GM12878 (cell line): Measurements from ENCODE around the gene CCDC9B. TPM values are rescaled to one million over a fixed set of nuclear protein-coding genes. Genes with fewer than 3 reads are reported as not detected.

Source experiments
- ATAC-seq: fragments of 200-7000 bp; cut with Tn5 transposase; 3 replicates; pipeline ENCODE4 v1.9.1; 2020; ENCODE audit warnings: mild to moderate bottlenecking, moderate library complexity
- BruUV-seq: library from RNA; stranded (reverse); fragments of 400-500 nt; replicated peaks from 2 replicates; lab custom pipeline; 2021; lab: Mats Ljungman, UMichigan
- CTCF ChIA-PET: fragments of 300-600 bp; sonication (Branson Sonifier 250); formaldehyde crosslinking; extraction: SDS; loops from one replicate; lab custom pipeline; 2021; ENCODE audit warnings: inconsistent platforms; lab: Yijun Ruan, JAX
- POLR2A ChIA-PET: fragments of 350-600 bp; formaldehyde crosslinking; extraction: SDS; loops from one replicate; lab custom pipeline; 2021; ENCODE audit warnings: inconsistent platforms; lab: Charles Lee
- RAD21 ChIA-PET: fragments of 300-600 bp; sonication (Branson Sonifier 250); formaldehyde crosslinking; loops from one replicate; lab custom pipeline; 2023; ENCODE audit warnings: antibody characterized with exemption; ENCODE audit not compliant: unreplicated experiment; lab: Charles Lee
- SMC1A ChIA-PET: fragments of 300-600 bp; sonication (Branson Sonifier 250); formaldehyde crosslinking; loops from one replicate; lab custom pipeline; 2023; ENCODE audit not compliant: unreplicated experiment, uncharacterized antibody; lab: Charles Lee
- DNase-seq: peaks from one replicate; pipeline ENCODE4 v3.0.0-alpha.2; 2011; ENCODE audit warnings: low read depth, low spot score
- FAIRE-seq: peaks from 3 replicates; lab custom pipeline; 2011; peaks lifted over from hg19 to GRCh38; lab: Jason Lieb, UNC
- H2AFZ ChIP-seq: 2 replicates; pipeline ENCODE4 v1.6.0; 2011; ENCODE audit warnings: low read depth, low read length, control low read depth; ENCODE audit not compliant: control insufficient read depth
- H3K27ac ChIP-seq: 2 replicates; pipeline ENCODE4 v1.5.1; 2011; ENCODE audit warnings: control low read depth; ENCODE audit not compliant: control insufficient read depth, insufficient read depth
- H3K27me3 ChIP-seq, 2 experiments: replicated peaks in 1 of 2; 2 replicates each; pipeline versions ENCODE4 v1.6.0 to v1.6.1; 2011; ENCODE audit warnings: low read length in 1 of 2; ENCODE audit not compliant: control insufficient read depth in 2 of 2, insufficient read depth in 2 of 2
- H3K36me3 ChIP-seq, 2 experiments: 2 replicates each; pipeline ENCODE4 v1.5.1; 2011; ENCODE audit warnings: low read length in 1 of 2; ENCODE audit not compliant: control insufficient read depth in 2 of 2, insufficient read depth in 2 of 2
- H3K4me1 ChIP-seq: 2 replicates; pipeline ENCODE4 v1.6.1; 2011; ENCODE audit warnings: mild to moderate bottlenecking, low read length, moderate library complexity, mixed read lengths; ENCODE audit not compliant: control insufficient read depth, insufficient read depth
- H3K4me2 ChIP-seq: 2 replicates; pipeline ENCODE4 v1.6.0; 2011; ENCODE audit warnings: control low read depth; ENCODE audit not compliant: control insufficient read depth, insufficient read depth
- H3K4me3 ChIP-seq: fragments of 200-600 bp; sonication (generic); 2 replicates; pipeline ENCODE4 v1.5.1; 2016
- H3K79me2 ChIP-seq: 2 replicates; pipeline ENCODE4 v1.6.0; 2011; ENCODE audit warnings: low read length; ENCODE audit not compliant: control insufficient read depth, insufficient read depth
- H3K9ac ChIP-seq: 2 replicates; pipeline ENCODE4 v1.8.0; 2011; ENCODE audit warnings: low read length, control low read depth, mixed read lengths; ENCODE audit not compliant: control insufficient read depth, insufficient read depth
- H3K9me3 ChIP-seq: replicated peaks from 3 replicates; pipeline ENCODE4 v1.5.1; 2011; ENCODE audit warnings: mild to moderate bottlenecking, low read length; ENCODE audit not compliant: control insufficient read depth, insufficient read depth
- H4K20me1 ChIP-seq: 2 replicates; pipeline ENCODE4 v1.6.0; 2011; ENCODE audit not compliant: control insufficient read depth, insufficient read depth
- ETV6 ChIP-seq, 2 experiments: fragments of 450-650 bp in 1 of 2; IDR thresholded peaks in 1 of 2; conservative IDR thresholded peaks in 1 of 2; 2 replicates each; pipeline ENCODE4 v1.6.1; 2014; ENCODE audit warnings: antibody characterized with exemption in 1 of 2, borderline replicate concordance in 1 of 2, low read depth in 1 of 2, mild to moderate bottlenecking in 1 of 2, moderate library complexity in 1 of 2
- IKZF2 ChIP-seq, 2 experiments: fragments of 450-650 bp; IDR thresholded peaks; 2 replicates each; pipeline ENCODE4 v1.6.1; 2017; ENCODE audit warnings: mild to moderate bottlenecking in 2 of 2, moderate library complexity in 2 of 2
- POLR2A ChIP-seq: IDR thresholded peaks from 2 replicates; pipeline ENCODE4 v1.6.1; 2011; ENCODE audit warnings: low read depth, mild to moderate bottlenecking, low read length
- POLR2AphosphoS5 ChIP-seq: IDR thresholded peaks from 2 replicates; pipeline ENCODE4 v1.6.1; 2011; ENCODE audit warnings: mild to moderate bottlenecking, low read length, inconsistent platforms
- ZNF24 ChIP-seq: fragments of 450-650 bp; IDR thresholded peaks from 2 replicates; pipeline ENCODE4 v1.6.1; 2017; ENCODE audit warnings: antibody characterized with exemption, mild to moderate bottlenecking
- WGBS: methylation state at CpG from one replicate; pipeline ENCODE4 v1.1.6; 2016; ENCODE audit warnings: low lambda C conversion rate; ENCODE audit not compliant: insufficient replicate concordance, insufficient coverage; ENCODE audit errors: missing lambda C conversion rate; 5-methylcytosine and 5-hydroxymethylcytosine counted together
- in situ Hi-C: fragments of 300-500 bp; cut with MboI; formaldehyde crosslinking; loops from 9 replicates; pipeline ENCODE4 v1.14.3; 2018; ENCODE audit warnings: mixed read lengths
- intact Hi-C: fragments of 100-400 bp; cut with micrococcal nuclease; formaldehyde crosslinking; loops from one replicate; pipeline ENCODE4 v1.14.2; 2022; ENCODE audit not compliant: unreplicated experiment
- polyA plus RNA-seq, 11 experiments: library from polyadenylated mRNA; depleted of rRNA in 4 of 11; unstranded in 6 of 11; stranded (reverse) in 5 of 11; fragments of >200 nt; fragmentation: Nextera tagmentation in 4 of 11; fragmentation: Illumina TruSeq in 1 of 11; extraction: Ambion mirVana in 4 of 11; extraction: Trizol in 1 of 11; gene quantifications; 1 replicate in 1 of 11; 2 replicates in 10 of 11; pipeline versions ENCODE4 v1.2.1 to v1.2.3, GENCODE V29; 2011 to 2016; ENCODE audit warnings: inconsistent platforms in 2 of 11, missing spikeins in 2 of 11, low read depth in 1 of 11
- total RNA-seq, 4 experiments: library from RNA; depleted of rRNA in 3 of 4; stranded (reverse); fragments of >200 nt in 3 of 4; fragmentation: Illumina TruSeq in 1 of 4; extraction: Trizol in 1 of 4; gene quantifications; 2 replicates each; pipeline versions ENCODE4 v1.2.1 to v1.2.3, GENCODE V29; 2013 to 2021

The CCDC9B gene
- total and polyA plus RNA-seq, 10 of the 15 experiments (the other 5 are each of a cell fraction or from before 2014, with no cell fraction given): 0.01 to 0.08 (median 0.03) TPM; not detected in 6

DNA sequence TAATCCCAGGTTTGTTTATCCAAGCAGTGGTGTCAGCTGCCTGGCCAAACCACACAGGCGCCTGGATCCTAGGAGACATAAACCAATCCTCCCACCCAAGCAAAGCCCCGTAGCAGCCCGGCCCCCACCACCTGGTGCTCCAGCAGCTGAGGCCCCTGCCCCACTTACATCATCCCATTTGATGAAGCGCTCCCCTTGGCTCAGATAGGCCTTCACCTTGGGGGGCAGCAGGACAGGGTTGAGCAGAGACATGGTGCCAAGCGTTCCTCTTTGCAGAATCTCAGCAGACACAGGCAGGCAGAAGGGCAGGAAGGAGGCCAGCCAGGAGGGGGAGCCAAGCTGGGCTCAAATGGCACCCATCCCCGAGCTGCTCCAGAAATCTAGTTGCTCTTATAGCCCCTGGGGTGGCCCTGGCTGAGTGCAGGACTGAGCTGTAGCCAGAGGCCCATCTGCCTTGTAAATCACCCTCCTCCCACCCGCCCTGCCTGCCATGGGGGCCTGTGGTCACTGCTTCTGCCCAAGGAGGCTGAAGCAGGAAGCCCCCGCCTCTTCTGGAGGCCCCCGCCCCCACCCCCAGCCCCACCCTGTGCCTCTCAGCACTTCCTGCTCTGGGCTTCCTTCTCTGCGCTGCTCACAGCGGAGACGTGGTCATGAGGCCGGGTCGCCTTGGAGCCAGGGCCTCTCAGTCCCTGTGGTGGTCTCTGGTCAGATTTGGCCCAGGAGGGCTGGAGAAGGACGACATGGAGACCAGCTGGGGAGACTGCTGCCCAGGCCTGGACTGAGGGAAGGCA, 33.1 kb downstream of the CCDC9B start, which contains the start of gene PLCB2 (continued):
- TF ChIP-seq POLR2AphosphoS5 (peak; percentile 73; the same call in 1 of the 2 replicates), IKZF2 (IDR thresholded peaks at IDR 0.05) (no peak), POLR2A (peak; percentile 87)

GRCh38 chr15:40306908-40307307, 33.8 kb downstream of the CCDC9B start:
- POLR2A ChIA-PET: no interaction called here
- no peak overlapping the region for H3K27ac ChIP-seq
- peak overlapping the region; percentile 3 for H3K4me2 ChIP-seq
- 0 out of 4 replicates have a peak, but pooled peaks cover 0 to 1% of the 10 kb centered on the region in 2 experiments for H3K27me3 ChIP-seq
- peak overlapping the region; percentile 26 for H2AFZ ChIP-seq
- H3K9ac ChIP-seq: peak overlapping the region; percentile 1; the same call in 1 of the 2 replicates
- RAD21 ChIA-PET: interaction anchor here (0.8 to 6.8 kb wide), 3 partner anchors 29 to 33 kb away, joined by 3 to 87 read pairs (median 4); no protein-coding TSS in a partner anchor
- TF ChIP-seq ZNF24: no peak
- TF ChIP-seq ETV6 (conservative IDR thresholded peaks at IDR 0.05 in 1 of 2, IDR thresholded peaks at IDR 0.05 in 1 of 2; ENCODE audit: borderline replicate concordance in 1 of 2, low read depth in 1 of 2): 0 out of 4 replicates have a peak, but pooled peaks of 1 of the 2 experiments have one; percentile 22
- intact Hi-C loops: no loop called here
- WGBS: 53% methylated on average over 7 of the region's 7 CpGs
- H3K4me1 ChIP-seq: peaks cover 12% of the 10 kb centered on the region
- peak overlapping the region; percentile 80 for H3K4me3 ChIP-seq
- FAIRE-seq (no peak), ATAC-seq (peak; percentile 14; the same call in 2 of the 3 replicates), DNase-seq (no peak)
- no peaks in the 10 kb centered on the region for H3K9me3 ChIP-seq
- H3K36me3 ChIP-seq: no peaks in the 10 kb centered on the region
- SMC1A ChIA-PET: interaction anchor here (1.4 to 10.0 kb wide), 7 partner anchors 14 to 271 kb away, joined by 3 to 83 read pairs (median 4); partner anchors contain the start of gene INAFM2
- CTCF ChIA-PET: interaction anchor here (0.8 to 17.6 kb wide), 11 partner anchors 8 to 261 kb away, joined by 3 to 336 read pairs (median 6); partner anchors contain the start of genes ANKRD63, CCDC9B and INAFM2
- H3K79me2 ChIP-seq: no peaks in the 10 kb centered on the region
- no peaks in the 10 kb centered on the region for H4K20me1 ChIP-seq
- BruUV-seq: no TSS peak
- in situ Hi-C loops: loop anchor here (5.0 kb wide), 1 partner anchor 50 kb away; the partner anchor contains the start of gene DISP2
